CD4-positive, alpha-beta T cell treated with Interleukin-10 for 1 hour (primary cell): ENCODE results near the gene OR2V1.
"Not testable (repeated sequence)": the region's sequence is repeated elsewhere in the genome, so short reads cannot be mapped to it uniquely, and the experiment has no call there.

ENCODE experiments used
- DNase-seq: peaks from one replicate; pipeline ENCODE4 v3.0.0-alpha.2; 2020

The OR2V1 gene

DNA sequence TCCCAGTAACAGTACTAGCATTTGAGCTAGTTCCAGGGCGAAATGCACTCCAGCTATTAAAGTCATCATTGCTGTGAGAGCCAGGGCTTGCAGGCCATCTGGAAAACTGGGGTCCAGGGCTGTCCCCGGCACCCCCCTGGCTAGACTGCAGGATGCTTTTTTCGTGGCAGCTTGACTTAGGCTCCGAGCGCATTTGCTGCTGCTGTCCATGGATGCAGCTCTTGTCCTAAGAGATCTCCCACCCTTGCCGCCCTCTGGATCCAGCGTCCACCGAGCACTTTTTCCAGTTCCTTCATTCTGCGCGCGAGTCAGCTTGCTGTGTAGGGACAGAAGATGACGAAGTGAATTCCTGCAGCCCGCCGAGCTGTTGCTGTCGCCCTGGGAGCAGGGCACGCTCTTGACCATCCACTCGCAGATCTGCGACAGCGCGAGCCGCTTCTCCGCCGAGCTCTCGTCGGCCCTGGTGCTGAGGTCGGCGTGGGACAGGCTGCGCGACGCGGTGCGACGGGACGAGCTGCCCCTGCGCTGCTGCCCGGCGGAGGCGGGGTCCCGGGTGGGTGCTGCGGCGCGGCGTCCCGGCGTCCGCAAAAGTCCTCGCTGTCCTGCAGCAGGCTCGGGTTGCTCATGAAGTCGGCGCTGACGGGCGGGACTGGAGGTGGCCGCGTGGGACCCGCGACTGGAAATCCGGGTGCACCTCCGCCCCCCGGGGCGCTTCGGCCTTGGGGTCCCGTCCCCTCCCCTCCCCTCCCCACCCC, 30.7 kb downstream of the OR2V1 start:
- DNase-seq = no peak

DNA sequence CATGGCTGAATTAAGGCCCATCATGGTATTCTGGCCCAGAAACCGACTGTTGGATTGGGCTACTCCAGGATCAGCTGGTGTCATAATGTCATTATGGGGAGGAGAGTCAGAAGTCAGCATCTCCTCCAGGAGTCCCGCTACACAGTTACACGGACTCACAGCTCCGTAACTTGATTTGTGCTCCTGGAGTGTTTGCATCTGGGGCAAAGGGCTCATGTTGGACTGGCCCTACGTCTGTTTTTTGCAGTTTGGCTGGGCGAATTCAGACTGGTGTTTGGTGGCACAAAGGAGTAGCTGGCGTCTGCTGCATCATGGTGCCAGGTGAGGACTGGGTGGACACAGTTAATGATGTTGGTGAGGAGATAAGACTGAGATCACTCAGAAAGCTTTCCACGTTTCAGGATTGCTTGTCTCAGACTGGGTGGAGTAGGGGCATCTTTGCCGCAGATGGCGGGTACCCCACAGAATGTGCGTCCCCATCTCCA, 31.3 kb downstream of the OR2V1 start:
- no peak for DNase-seq

DNA sequence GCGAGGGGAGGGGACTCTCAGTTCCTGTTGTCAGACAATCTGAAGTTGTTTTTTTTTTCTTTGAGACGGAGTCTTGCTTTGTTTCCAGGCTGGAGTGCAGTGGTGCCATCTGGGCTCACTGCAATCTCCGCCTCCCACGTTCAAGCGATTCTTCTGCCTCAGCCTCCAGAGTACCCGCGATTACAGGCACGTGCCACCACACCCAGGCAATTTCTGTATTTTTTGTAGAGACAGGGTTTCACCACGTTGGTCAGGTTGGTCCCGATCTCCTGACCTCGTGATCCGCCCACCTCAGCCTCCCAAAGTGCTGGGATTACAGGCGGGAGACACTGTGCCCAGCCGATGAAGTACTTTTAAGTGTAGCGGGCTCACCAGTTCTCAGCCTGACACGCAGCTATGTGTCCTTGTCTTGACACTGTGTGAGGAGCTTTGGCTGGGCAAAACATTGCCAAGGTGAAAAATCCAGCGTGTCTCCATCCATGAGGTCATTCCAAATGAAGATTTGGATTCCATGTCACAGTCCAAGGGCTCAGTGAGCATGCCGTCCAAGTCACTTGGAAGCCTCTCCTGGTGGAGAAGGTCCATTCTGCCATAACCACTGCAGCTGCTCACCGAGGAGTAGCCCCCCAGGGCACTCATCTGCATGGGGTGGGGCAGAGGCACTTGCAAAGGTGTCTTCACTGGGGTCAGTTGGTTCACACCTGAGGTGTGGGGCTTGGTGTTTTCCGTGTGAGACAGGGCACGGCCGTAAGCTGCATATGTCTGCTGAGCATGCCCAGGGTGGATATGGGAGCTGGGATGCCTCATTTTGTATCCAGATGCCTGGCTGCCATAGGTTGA, 32.0 kb downstream of the OR2V1 start:
- no peak for DNase-seq

DNA sequence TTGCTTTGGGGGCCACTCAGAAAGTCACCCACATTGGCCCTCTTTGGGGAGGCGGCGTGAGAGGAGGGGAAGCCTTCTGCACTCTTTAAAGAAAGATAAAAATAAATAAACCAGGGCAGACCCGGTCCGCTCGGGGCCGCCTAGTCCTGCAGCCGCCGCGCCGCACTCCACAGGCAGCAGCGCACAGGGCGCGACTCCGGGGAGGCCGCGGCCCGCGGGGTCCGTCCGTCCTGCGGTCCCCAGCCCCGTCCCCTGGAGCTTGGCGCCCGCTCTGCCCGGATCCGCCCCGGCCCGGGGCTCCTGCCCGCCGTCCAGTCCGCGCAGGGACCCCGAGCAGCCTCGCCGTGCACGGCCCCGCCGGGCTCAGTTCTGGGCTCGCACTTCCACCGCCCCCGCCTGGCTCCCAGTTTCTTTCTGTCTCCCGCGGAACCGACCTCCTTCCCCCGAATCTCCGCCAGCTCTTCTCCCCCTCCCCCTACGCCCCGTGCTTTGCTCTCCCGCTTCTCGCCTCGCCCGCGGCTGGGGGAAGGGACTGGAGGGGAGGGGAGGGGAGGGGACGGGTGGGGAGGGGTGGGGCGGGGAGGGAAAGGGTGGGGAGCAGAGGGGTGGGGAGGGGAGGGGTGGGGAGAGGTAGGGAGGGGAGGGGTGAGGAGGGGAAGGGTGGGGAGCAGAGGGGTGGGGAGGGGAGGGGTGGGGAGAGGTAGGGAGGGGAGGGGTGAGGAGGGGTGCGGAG, 33.0 kb downstream of the OR2V1 start:
- DNase-seq = not testable (repeated sequence)

DNA sequence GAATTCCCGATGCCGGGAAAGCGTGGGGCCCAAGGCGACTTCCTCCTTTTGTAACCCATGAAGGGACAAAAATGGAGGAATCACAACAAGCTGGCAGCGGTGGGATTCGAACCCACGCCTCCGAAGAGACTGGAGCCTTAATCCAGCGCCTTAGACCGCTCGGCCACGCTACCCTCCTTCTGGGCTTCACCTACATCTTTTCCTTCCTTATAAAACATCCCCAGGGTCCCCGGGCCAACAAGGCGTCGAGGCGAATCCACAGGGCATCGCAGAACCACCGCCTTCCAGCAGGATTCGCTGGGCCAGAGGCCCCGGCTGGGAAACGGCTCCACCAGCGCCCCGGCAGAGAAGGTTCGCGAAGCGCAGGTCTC, 33.6 kb downstream of the OR2V1 start:
- not testable (repeated sequence) for DNase-seq

DNA sequence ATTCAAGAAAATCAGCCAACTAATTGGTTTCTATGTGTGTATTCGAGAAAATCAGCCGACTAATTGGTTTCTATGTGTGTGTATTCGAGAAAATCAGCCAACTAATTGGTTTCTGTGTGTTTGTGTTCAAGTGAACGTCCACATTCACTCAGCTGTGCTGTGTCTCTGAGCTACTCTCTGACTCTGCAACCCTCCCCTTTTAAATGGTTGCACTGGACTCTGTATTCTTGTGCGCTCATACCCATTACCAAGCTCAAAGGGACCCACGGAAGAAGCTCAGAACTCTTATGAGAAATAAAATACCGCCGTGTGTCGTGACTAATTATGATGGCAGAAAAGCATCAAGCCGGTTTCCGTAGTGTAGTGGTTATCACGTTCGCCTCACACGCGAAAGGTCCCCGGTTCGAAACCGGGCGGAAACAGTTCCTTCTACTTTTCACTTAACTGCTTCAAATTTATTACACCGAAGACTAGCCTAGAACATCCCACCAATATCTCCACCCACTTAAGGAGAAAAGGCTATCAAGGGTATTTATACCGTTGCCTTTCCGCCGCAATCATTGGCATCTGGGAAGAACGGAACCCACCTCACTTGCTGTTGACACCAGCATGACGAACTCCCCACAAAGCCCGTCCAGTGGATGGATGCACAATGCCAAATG, 34.1 kb downstream of the OR2V1 start:
- DNase-seq = not testable (repeated sequence)

DNA sequence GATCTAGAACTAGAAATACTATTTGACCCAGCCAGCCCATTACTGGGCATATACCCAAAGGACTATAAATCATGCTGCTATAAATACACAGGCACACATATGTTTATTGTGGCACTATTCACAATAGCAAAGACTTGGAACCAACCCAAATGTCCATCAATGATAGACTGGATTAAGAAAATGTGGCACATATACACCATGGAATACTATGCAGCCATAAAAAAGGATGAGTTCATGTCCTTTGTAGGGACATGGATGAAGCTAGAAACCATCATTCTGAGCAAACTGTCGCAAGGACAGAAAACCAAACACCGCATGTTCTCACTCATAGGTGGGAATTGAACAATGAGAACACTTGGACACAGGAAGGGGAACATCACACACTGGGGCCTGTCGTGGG, 35.8 kb downstream of the OR2V1 start:
- not testable (repeated sequence) for DNase-seq

DNA sequence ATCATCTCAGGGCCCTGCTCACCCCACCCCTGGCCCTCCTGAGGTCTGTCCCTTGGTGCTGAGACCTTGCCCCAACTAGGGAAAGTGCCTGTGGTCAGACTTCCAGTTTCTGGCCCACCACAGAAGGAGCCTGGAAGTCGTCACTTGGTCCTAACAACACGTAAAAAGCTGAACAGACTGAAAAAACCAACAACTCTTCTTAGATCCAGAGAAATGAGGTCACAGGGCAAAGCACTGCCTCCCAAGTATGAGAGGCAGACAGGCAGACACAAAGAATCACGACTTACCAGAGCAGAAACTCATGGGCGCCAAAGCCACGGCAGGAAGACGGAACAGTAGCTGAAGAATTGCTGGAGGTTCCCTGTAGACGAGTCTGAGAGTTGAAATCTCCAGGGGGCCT, 38.5 kb downstream of the OR2V1 start:
- no peak for DNase-seq

DNA sequence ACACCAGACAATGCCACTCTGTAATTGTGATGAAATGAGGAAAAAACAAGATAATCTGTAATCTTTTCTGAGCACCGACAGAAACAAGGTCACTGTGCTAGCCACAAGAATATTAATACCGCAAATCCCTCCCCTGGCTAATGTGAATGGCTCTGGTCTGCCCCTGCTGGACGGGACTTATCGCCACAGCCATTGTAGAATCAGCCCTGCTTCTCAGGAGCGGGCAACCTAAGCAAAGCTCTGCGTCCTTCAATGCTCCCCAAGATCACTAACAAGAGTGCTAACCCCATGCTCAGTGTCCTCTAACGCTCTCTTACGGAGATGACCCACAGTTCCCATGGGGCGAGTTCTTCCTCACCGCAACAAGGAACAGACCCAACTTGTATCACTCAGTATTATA, 42.7 kb downstream of the OR2V1 start:
- no peak for DNase-seq

DNA sequence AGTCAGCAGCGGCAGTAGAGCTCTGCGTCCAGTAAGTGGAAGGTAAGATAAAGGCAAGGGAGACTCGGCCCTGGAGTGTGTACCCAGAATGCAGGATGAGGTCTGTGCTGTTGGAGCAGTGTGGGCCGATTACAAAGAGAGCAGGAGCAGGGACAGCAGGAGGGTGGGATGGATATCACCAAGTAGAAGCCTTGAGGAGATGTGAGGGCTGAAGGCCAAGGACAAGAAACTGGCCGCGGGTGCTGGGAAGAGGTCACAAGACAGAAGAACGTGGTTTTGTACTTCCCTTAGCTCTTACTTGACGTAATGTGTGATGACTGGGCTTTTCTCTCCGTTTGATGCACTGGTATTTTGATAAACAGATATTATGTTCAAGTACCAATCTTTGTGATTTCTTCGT, 43.7 kb downstream of the OR2V1 start:
- DNase-seq = no peak

DNA sequence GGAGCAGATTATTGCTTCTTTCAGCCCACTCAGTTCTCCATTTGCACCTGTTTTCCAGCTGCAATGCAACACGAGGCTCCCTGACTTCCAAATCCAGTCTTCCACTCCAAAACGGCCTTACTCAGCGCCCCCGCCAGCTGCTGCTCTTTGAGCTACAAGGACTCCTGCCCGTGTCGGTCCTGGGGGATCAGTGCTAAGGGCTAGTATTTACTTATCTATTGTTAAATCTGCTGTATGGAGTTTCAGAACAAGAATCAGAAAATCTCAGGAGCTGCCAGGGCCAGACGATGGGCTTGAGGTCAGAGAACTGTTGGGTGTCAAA, 44.1 kb downstream of the OR2V1 start:
- DNase-seq = no peak

DNA sequence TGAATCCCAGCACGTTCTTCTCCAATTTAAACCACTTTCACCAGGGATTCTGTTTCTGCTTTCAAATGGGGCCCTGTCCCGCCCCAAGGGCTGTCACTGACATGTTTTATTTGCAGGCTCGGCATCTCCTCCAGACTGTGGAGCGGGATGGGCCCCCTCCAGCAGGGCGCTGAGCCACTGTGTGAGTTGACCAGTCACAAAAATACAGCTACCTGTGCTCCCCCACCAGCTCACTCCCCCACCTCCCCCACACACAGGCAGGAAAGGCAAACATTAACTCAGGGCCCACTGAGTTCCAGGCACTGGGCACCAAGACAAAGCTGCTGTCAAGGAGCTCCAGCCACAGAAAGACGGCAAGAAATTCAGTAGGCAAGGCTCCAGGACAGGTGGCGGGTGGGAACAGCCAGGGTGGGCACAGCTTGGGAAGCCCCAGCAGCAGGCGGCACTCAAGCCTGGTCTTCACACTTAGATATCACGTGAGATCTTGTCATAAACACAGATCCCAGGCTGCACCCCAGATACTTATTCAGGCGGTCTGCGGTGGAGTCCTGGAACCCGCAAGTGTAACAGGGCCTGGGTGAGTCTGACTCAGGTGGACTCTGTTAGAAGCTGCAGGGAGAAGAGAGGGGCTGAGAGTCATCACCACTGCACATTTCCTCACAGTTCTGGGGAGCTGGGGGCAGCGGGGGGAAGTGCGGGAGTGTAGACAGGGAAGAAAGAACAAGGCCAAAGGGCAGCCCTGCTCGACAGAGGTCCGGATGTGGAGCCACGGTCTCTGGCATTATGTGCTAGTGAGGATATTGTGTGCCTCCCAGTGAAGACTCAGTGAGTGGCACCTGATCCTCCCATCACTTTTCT, 44.7 kb downstream of the OR2V1 start:
- DNase-seq = no peak

DNA sequence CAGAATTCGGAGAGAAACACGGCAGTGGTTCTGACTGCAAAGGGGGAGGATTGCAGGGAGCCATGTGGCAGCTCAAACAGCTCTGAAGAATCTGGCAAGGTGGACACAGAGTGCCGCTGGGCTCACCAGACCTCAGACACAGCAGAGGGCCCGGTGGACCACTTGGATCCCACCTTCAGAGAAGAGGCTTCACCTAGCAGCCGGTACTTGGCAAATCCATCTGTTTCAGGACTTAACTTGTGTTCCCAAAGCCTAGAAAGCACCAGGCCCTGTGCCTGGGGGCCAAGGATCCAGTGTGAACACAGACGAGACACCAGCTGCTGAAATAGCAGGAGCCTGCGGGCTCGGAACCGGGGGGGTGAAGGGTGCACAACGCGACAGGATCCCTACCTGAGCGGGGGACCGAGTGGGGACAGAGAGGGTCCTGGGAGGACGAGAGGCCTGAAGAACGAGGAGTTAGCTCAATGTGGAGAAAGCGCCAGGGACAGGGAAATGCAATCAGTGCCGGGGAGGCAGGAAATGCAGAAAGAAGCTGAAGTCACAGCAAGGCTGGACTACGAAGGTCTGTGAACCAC, 46.3 kb downstream of the OR2V1 start:
- DNase-seq = no peak

DNA sequence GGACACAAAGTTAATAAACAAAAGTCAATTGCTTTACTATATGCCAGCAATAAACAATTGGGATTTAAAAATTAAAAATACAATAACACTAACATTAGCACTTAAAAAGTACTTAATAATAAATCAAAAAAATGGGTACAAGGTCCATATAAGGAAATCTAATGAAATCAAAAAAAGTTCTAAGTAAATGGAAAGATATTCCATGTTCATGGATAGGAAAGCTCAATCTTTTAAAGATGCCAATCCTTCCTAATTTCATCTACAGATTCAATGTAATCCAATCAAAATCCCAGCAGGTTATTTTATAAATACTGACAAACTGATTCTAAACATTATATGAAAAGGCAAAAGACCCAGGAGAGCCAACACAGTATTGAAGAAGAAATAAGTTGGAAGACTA, 49.0 kb downstream of the OR2V1 start:
- no peak for DNase-seq

DNA sequence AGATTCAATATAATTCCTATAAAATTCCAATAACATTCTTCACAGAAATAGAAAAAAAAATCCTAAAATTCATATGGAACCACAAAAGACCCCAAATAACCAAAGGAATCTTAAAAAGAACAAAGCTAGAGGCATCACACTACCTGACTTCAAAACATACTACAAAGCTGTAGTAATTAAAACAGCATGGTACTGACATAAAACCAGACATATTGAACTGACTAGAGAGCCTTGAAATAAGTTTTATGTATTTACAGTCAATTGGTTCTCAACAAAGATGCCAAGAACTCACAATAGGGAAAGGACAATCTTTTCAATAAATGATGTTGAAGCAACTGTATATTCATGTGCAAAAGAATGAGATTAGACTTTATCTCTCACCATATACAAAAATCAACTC, 54.0 kb downstream of the OR2V1 start:
- no peak for DNase-seq
